GM18868 (cell line): ENCODE data around the gene GTF2H3.

Experiments
- ATAC-seq: cut with Tn5 transposase; IDR thresholded peaks from one replicate; pipeline ENCODE4 v1.9.1; 2021; ENCODE audit warnings: mild to moderate bottlenecking, moderate library complexity; ENCODE audit not compliant: unreplicated experiment

Gene GTF2H3

GRCh38 chr12:123645380-123645779 is 11.8 kb downstream of the GTF2H3 start:
- ATAC-seq: no peak

- ATAC-seq: no peak
These were observed 12.2 kb downstream of the GTF2H3 start for GRCh38 chr12:123645878-123646277.

- no peak for ATAC-seq
These were observed 14.8 kb downstream of the GTF2H3 start for GRCh38 chr12:123648401-123648800.

- no peak for ATAC-seq
These were observed 20.6 kb downstream of the GTF2H3 start for GRCh38 chr12:123654129-123654701.

GRCh38 chr12:123655420-123655819 is 21.8 kb downstream of the GTF2H3 start:
- ATAC-seq: no peak

GRCh38 chr12:123656392-123656791 is 22.8 kb downstream of the GTF2H3 start:
- ATAC-seq: no peak

GRCh38 chr12:123657211-123657610 is 23.6 kb downstream of the GTF2H3 start:
- ATAC-seq: no peak

GRCh38 chr12:123659996-123660727 is 26.5 kb downstream of the GTF2H3 start:
- no peak for ATAC-seq

- no peak for ATAC-seq
These were observed 34.1 kb downstream of the GTF2H3 start for GRCh38 chr12:123667771-123668170.

- peak; percentile 99 for ATAC-seq
These were observed 37.5 kb downstream of the GTF2H3 start, which contains the start of gene TCTN2 for GRCh38 chr12:123670882-123671728. TSS of gene TCTN2 (plus strand) at chr12:123671113. CDS start at chr12:123671241, 128 bp downstream.

- no peak for ATAC-seq
These were observed 38.2 kb downstream of the GTF2H3 start for GRCh38 chr12:123671876-123672275.

GRCh38 chr12:123675436-123675835 is 41.8 kb downstream of the GTF2H3 start:
- no peak for ATAC-seq

GRCh38 chr12:123676616-123677320 is 43.1 kb downstream of the GTF2H3 start:
- ATAC-seq: no peak

GRCh38 chr12:123678981-123679380 is 45.4 kb downstream of the GTF2H3 start:
- no peak for ATAC-seq

GRCh38 chr12:123681605-123682004 is 48.0 kb downstream of the GTF2H3 start:
- ATAC-seq: peak; percentile 55

- no peak for ATAC-seq
These were observed 50.3 kb downstream of the GTF2H3 start for GRCh38 chr12:123683964-123684363.

GRCh38 chr12:123686636-123687190 is 53.1 kb downstream of the GTF2H3 start:
- ATAC-seq: no peak

- no peak for ATAC-seq
These were observed 56.7 kb downstream of the GTF2H3 start for GRCh38 chr12:123690191-123690840.

GRCh38 chr12:123696207-123696606 is 62.6 kb downstream of the GTF2H3 start:
- no peak for ATAC-seq

- ATAC-seq: no peak
These were observed 63.0 kb downstream of the GTF2H3 start for GRCh38 chr12:123696646-123697045.
